ENCODE measurements around the gene TXNDC2. TPM values are rescaled to one million over a fixed set of nuclear protein-coding genes. Genes with fewer than 3 reads are reported as not detected.

The TXNDC2 gene
- total and polyA plus RNA-seq, 2 of the 4 experiments (the other 2 are of a cell fraction): 0.18 TPM; not detected in 1

GRCh38 chr18:9906481-9906880 lies 20.7 kb downstream of the TXNDC2 start:
- Histone ChIP-seq H4K8ac (ENCODE audit: low read depth in 2 of 2, low read length in 2 of 2) (no peak overlapping the region), H2AK5ac (ENCODE audit: low read depth, low read length) (no peak overlapping the region), H3K79me1 (ENCODE audit: low read depth in 1 of 2, low read length in 2 of 2) (no peaks in the 10 kb centered on the region), H3K23ac (ENCODE audit: low read depth, low read length) (no peak overlapping the region), H3K4me2 (ENCODE audit: low read depth, low read length) (no peak overlapping the region), H4K5ac (ENCODE audit: low read depth, low read length) (no peak overlapping the region), H3K4ac (ENCODE audit: low read depth, low read length) (no peak overlapping the region), H2BK120ac (ENCODE audit: low read depth, low read length) (no peak overlapping the region), H3K4me3 (ENCODE audit: insufficient read depth, low read depth, low read length) (no peak overlapping the region), H3K14ac (replicated peaks; ENCODE audit: low read depth, low read length) (no peak overlapping the region), H3K27me3 (ENCODE audit: control insufficient read depth, insufficient read depth, low read length) (no peaks in the 10 kb centered on the region), H3K4me1 (ENCODE audit: control insufficient read depth, insufficient read depth, low read length) (no peaks in the 10 kb centered on the region), H3K9ac (ENCODE audit: low read depth, low read length) (no peak overlapping the region), H3K18ac (ENCODE audit: low read depth, low read length) (no peak overlapping the region), H4K91ac (ENCODE audit: insufficient read depth, low read depth, low read length) (no peak overlapping the region), H2BK15ac (ENCODE audit: low read depth, low read length) (no peak overlapping the region), H2BK20ac (ENCODE audit: low read depth, low read length) (no peak overlapping the region), H3K27ac (ENCODE audit: insufficient read depth, low read length) (no peak overlapping the region), H2AFZ (replicated peaks; ENCODE audit: low read length, poor library complexity) (no peak overlapping the region), H3K36me3 (ENCODE audit: control insufficient read depth, insufficient read depth, low read length) (no peaks in the 10 kb centered on the region), H3K9me1 (ENCODE audit: insufficient read depth, low read length) (no peaks in the 10 kb centered on the region), H2BK5ac (ENCODE audit: low read depth, low read length, poor library complexity, severe bottlenecking) (no peak overlapping the region), H3K56ac (ENCODE audit: extremely low read depth, insufficient read depth, low read length) (no peak overlapping the region), H4K20me1 (ENCODE audit: insufficient read depth, low read length) (no peaks in the 10 kb centered on the region), H3K9me3 (ENCODE audit: control insufficient read depth, insufficient read depth, low read length) (no peaks in the 10 kb centered on the region), H2AK9ac (replicated peaks; ENCODE audit: low read depth, low read length, poor library complexity) (no peak overlapping the region)
- in situ Hi-C loops (cut with MboI; ENCODE audit: low sequenced_read_pairs) (no loop called here), intact Hi-C loops (cut with micrococcal nuclease) (no loop called here), dilution Hi-C loops (cut with HindIII; ENCODE audit: low sequenced_read_pairs, unreplicated experiment) (no loop called here)
- DNase-seq (no peak), ATAC-seq (ENCODE audit: low read depth) (no peak)
- no TSS peak for BruUV-seq (replicated peaks)
- TF ChIP-seq MXI1 (IDR thresholded peaks at IDR 0.05; ENCODE audit: borderline replicate concordance, low read depth, low read length) (no peak), BHLHE40 (IDR thresholded peaks at IDR 0.05; ENCODE audit: low read depth, low read length) (no peak), RFX5 (IDR thresholded peaks at IDR 0.05; ENCODE audit: low read depth, low read length) (no peak), RCOR1 (IDR thresholded peaks at IDR 0.05; ENCODE audit: insufficient replicate concordance, low read length) (no peak), CTCF (conservative IDR thresholded peaks at IDR 0.05; ENCODE audit: low read depth, low read length) (no peak), POLR2A (IDR thresholded peaks at IDR 0.05; ENCODE audit: low read depth, low read length) (no peak), CEBPB (IDR thresholded peaks at IDR 0.05; ENCODE audit: low read depth, low read length) (no peak), USF2 (IDR thresholded peaks at IDR 0.05; ENCODE audit: low read depth, low read length) (no peak), FOS (IDR thresholded peaks at IDR 0.05; ENCODE audit: low read depth, low read length) (no peak), ELK1 (IDR thresholded peaks at IDR 0.05; ENCODE audit: borderline replicate concordance, low read depth, low read length) (no peak), CHD1 (IDR thresholded peaks at IDR 0.05; ENCODE audit: low read depth, low read length) (no peak), RAD21 (IDR thresholded peaks at IDR 0.05; ENCODE audit: low read length) (no peak), MAFK (IDR thresholded peaks at IDR 0.05; ENCODE audit: low read depth, low read length) (no peak), MAZ (IDR thresholded peaks at IDR 0.05; ENCODE audit: borderline replicate concordance, low read depth, low read length) (no peak), SMC3 (IDR thresholded peaks at IDR 0.05; ENCODE audit: low read depth, low read length) (no peak), NFE2L2 (IDR thresholded peaks at IDR 0.05; ENCODE audit: low read depth, low read length) (no peak)
- 73% methylated on average over 2 of the region's 3 CpGs; no CpG with 5 or more reads in 1 of the 2 experiments for WGBS, 2 experiments (ENCODE audit: extremely low coverage in 2 of 2, insufficient read length in 1 of 2)
- ChIA-PET POLR2A (ENCODE audit: unreplicated experiment) (no interaction called here), CTCF (no interaction called here)
